IMR-90 (cell line): ENCODE data around the gene IL12RB2. TPM values are rescaled to one million over a fixed set of nuclear protein-coding genes. Genes with fewer than 3 reads are reported as not detected.

Source experiments
- ATAC-seq: fragments of 200-7000 bp; cut with Tn5 transposase; 2 replicates; pipeline ENCODE4 v1.9.1; 2020; ENCODE audit warnings: low read depth, mild to moderate bottlenecking, moderate library complexity
- BruUV-seq: library from RNA; stranded (reverse); fragments of 400-500 nt; replicated peaks from 2 replicates; lab custom pipeline; 2021; lab: Mats Ljungman, UMichigan
- CTCF ChIA-PET: fragments of 300-600 bp; formaldehyde crosslinking; extraction: SDS; loops from one replicate; lab custom pipeline; 2021; ENCODE audit warnings: antibody characterized with exemption; lab: Yijun Ruan, JAX
- POLR2A ChIA-PET: fragments of 300-600 bp; sonication (Branson Sonifier 250); formaldehyde crosslinking; loops from one replicate; lab custom pipeline; 2022; ENCODE audit warnings: antibody characterized with exemption; ENCODE audit not compliant: unreplicated experiment; lab: Charles Lee
- DNase-seq: peaks from one replicate; pipeline ENCODE4 v3.0.0; 2013
- H2AFZ ChIP-seq: replicated peaks from 2 replicates; pipeline ENCODE3; 2013; ENCODE audit warnings: low read length, mild to moderate bottlenecking; ENCODE audit not compliant: poor library complexity
- H2AK5ac ChIP-seq: 2 replicates; pipeline ENCODE4 v1.6.1; 2013; ENCODE audit warnings: low read depth, low read length, inconsistent platforms
- H2AK9ac ChIP-seq: replicated peaks from 2 replicates; pipeline ENCODE3; 2013; ENCODE audit warnings: mild to moderate bottlenecking, low read depth, low read length, moderate library complexity; ENCODE audit not compliant: poor library complexity
- H2BK120ac ChIP-seq: 2 replicates; pipeline ENCODE4 v1.6.1; 2013; ENCODE audit warnings: low read depth, low read length, inconsistent platforms
- H2BK15ac ChIP-seq: 3 replicates; pipeline ENCODE4 v1.6.1; 2013; ENCODE audit warnings: low read depth, low read length, inconsistent platforms
- H2BK20ac ChIP-seq: 2 replicates; pipeline ENCODE4 v1.6.1; 2013; ENCODE audit warnings: low read depth, mild to moderate bottlenecking, inconsistent platforms, low read length, moderate library complexity
- H2BK5ac ChIP-seq: 2 replicates; pipeline ENCODE4 v1.6.1; 2013; ENCODE audit warnings: mild to moderate bottlenecking, low read depth, low read length, inconsistent platforms; ENCODE audit not compliant: poor library complexity, severe bottlenecking
- H3K14ac ChIP-seq: replicated peaks from 2 replicates; pipeline ENCODE4 v1.6.1; 2013; ENCODE audit warnings: low read depth, low read length, inconsistent platforms
- H3K18ac ChIP-seq: 2 replicates; pipeline ENCODE4 v1.6.1; 2013; ENCODE audit warnings: low read depth, low read length, control low read depth
- H3K23ac ChIP-seq: 2 replicates; pipeline ENCODE4 v1.6.1; 2013; ENCODE audit warnings: low read depth, low read length, inconsistent platforms
- H3K27ac ChIP-seq: 2 replicates; pipeline ENCODE4 v1.5.1; 2013; ENCODE audit warnings: mild to moderate bottlenecking, control low read depth, low read length; ENCODE audit not compliant: insufficient read depth
- H3K27me3 ChIP-seq: 2 replicates; pipeline ENCODE4 v1.6.1; 2013; ENCODE audit warnings: low read length; ENCODE audit not compliant: control insufficient read depth, insufficient read depth
- H3K36me3 ChIP-seq: 2 replicates; pipeline ENCODE4 v1.6.1; 2013; ENCODE audit warnings: low read length, mixed read lengths; ENCODE audit not compliant: control insufficient read depth, insufficient read depth
- H3K4ac ChIP-seq: 2 replicates; pipeline ENCODE4 v1.6.1; 2013; ENCODE audit warnings: low read depth, low read length, inconsistent platforms
- H3K4me1 ChIP-seq: 2 replicates; pipeline ENCODE4 v1.6.1; 2013; ENCODE audit warnings: low read length, mixed read lengths; ENCODE audit not compliant: control insufficient read depth, insufficient read depth
- H3K4me2 ChIP-seq: 2 replicates; pipeline ENCODE4 v1.6.1; 2013; ENCODE audit warnings: low read depth, mild to moderate bottlenecking, control low read depth, low read length, moderate library complexity
- H3K4me3 ChIP-seq: 2 replicates; pipeline ENCODE4 v1.5.1; 2013; ENCODE audit warnings: low read depth, mild to moderate bottlenecking, control low read depth, low read length, moderate library complexity; ENCODE audit not compliant: insufficient read depth
- H3K56ac ChIP-seq: 2 replicates; pipeline ENCODE4 v1.6.1; 2013; ENCODE audit warnings: low read length, inconsistent platforms; ENCODE audit not compliant: insufficient read depth; ENCODE audit errors: extremely low read depth
- H3K79me1 ChIP-seq, 2 experiments: 2 replicates each; pipeline ENCODE4 v1.6.1; 2013; ENCODE audit warnings: low read length in 2 of 2, inconsistent platforms in 1 of 2, low read depth in 1 of 2
- H3K9ac ChIP-seq: 2 replicates; pipeline ENCODE4 v1.6.1; 2013; ENCODE audit warnings: low read depth, low read length, control low read depth
- H3K9me1 ChIP-seq: 2 replicates; pipeline ENCODE4 v1.6.1; 2013; ENCODE audit warnings: low read length, inconsistent platforms; ENCODE audit not compliant: insufficient read depth
- H3K9me3 ChIP-seq: 2 replicates; pipeline ENCODE4 v1.6.1; 2013; ENCODE audit warnings: low read length; ENCODE audit not compliant: control insufficient read depth, insufficient read depth
- H4K20me1 ChIP-seq: 2 replicates; pipeline ENCODE4 v1.6.1; 2013; ENCODE audit warnings: low read length, inconsistent platforms; ENCODE audit not compliant: insufficient read depth
- H4K5ac ChIP-seq: 2 replicates; pipeline ENCODE4 v1.6.1; 2013; ENCODE audit warnings: mild to moderate bottlenecking, low read depth, low read length, control low read depth
- H4K8ac ChIP-seq, 2 experiments: 2 replicates each; pipeline ENCODE4 v1.6.1; 2013; ENCODE audit warnings: low read depth in 2 of 2, low read length in 2 of 2, control low read depth in 1 of 2, inconsistent platforms in 1 of 2
- H4K91ac ChIP-seq: 2 replicates; pipeline ENCODE4 v1.6.1; 2013; ENCODE audit warnings: low read depth, low read length, inconsistent platforms; ENCODE audit not compliant: insufficient read depth
- BHLHE40 ChIP-seq: fragments of 150-350 bp; IDR thresholded peaks from 2 replicates; pipeline ENCODE4 v1.6.1; 2016; ENCODE audit warnings: mild to moderate bottlenecking, low read depth, low read length
- CHD1 ChIP-seq: IDR thresholded peaks from 2 replicates; pipeline ENCODE4 v1.6.1; 2012; ENCODE audit warnings: low read depth, low read length, improper control_type of control experiment
- CTCF ChIP-seq: conservative IDR thresholded peaks from 2 replicates; pipeline ENCODE4 v1.5.1; 2012; ENCODE audit warnings: mild to moderate bottlenecking, low read depth, low read length, improper control_type of control experiment
- MAZ ChIP-seq: IDR thresholded peaks from 2 replicates; pipeline ENCODE4 v1.6.1; 2012; ENCODE audit warnings: low read depth, mild to moderate bottlenecking, low read length, improper control_type of control experiment, moderate library complexity, borderline replicate concordance
- MXI1 ChIP-seq: IDR thresholded peaks from 2 replicates; pipeline ENCODE4 v1.6.1; 2012; ENCODE audit warnings: low read depth, mild to moderate bottlenecking, low read length, moderate library complexity, borderline replicate concordance
- POLR2A ChIP-seq: IDR thresholded peaks from 2 replicates; pipeline ENCODE4 v1.6.1; 2012; ENCODE audit warnings: mild to moderate bottlenecking, low read depth, low read length
- RAD21 ChIP-seq: IDR thresholded peaks from 2 replicates; pipeline ENCODE4 v1.6.1; 2012; ENCODE audit warnings: low read length, improper control_type of control experiment
- RCOR1 ChIP-seq: IDR thresholded peaks from 2 replicates; pipeline ENCODE4 v1.6.1; 2012; ENCODE audit warnings: mild to moderate bottlenecking, low read length, improper control_type of control experiment; ENCODE audit not compliant: insufficient replicate concordance
- SMC3 ChIP-seq: fragments of 150-350 bp; IDR thresholded peaks from 2 replicates; pipeline ENCODE4 v1.6.1; 2016; ENCODE audit warnings: low read depth, mild to moderate bottlenecking, antibody characterized with exemption, low read length, moderate library complexity
- USF2 ChIP-seq: fragments of 150-350 bp; IDR thresholded peaks from 2 replicates; pipeline ENCODE4 v1.6.1; 2017; ENCODE audit warnings: mild to moderate bottlenecking, antibody characterized with exemption, low read length, low read depth
- WGBS, 2 experiments: methylation state at CpG; one replicate each; pipeline versions ENCODE4 v1.1.5 to v1.1.7; 2013; ENCODE audit warnings: missing lambda C conversion rate in 2 of 2; ENCODE audit not compliant: insufficient read length in 1 of 2; ENCODE audit errors: extremely low coverage in 2 of 2; 5-methylcytosine and 5-hydroxymethylcytosine counted together
- dilution Hi-C: fragments of 300-500 bp; cut with HindIII; formaldehyde crosslinking; loops from one replicate; pipeline ENCODE4 v1.14.3; 2018; ENCODE audit warnings: low sequenced_read_pairs; ENCODE audit not compliant: unreplicated experiment
- in situ Hi-C: fragments of 300-500 bp; cut with MboI; formaldehyde crosslinking; loops from 3 replicates; pipeline ENCODE4 v1.14.3; 2019; ENCODE audit warnings: low sequenced_read_pairs, inconsistent platforms, mixed read lengths
- intact Hi-C: fragments of 100-400 bp; cut with micrococcal nuclease; formaldehyde crosslinking; loops from 2 replicates; pipeline ENCODE4 v1.10.0; 2022
- polyA plus RNA-seq, 3 experiments: library from polyadenylated mRNA; depleted of rRNA; stranded (reverse); fragments of >200 nt; gene quantifications; 2 replicates each; pipeline ENCODE4 v1.2.3, GENCODE V29; 2012; ENCODE audit warnings: low replicate concordance in 1 of 3
- total RNA-seq: library from RNA; depleted of rRNA; stranded (reverse); fragments of >200 nt; gene quantifications from 2 replicates; pipeline ENCODE4 v1.2.3, GENCODE V29; 2012

The IL12RB2 gene
- total and polyA plus RNA-seq, 2 of the 4 experiments (the other 2 are of a cell fraction), result not detected

- POLR2A ChIA-PET, result no interaction called here
- no TSS peak for BruUV-seq
- DNase-seq, result peak; percentile 39
- Histone ChIP-seq H3K4me3 (no peak overlapping the region), H3K56ac (no peak overlapping the region), H3K4me1 (no peaks in the 10 kb centered on the region; the same call in 1 of the 2 replicates), H2AK9ac (no peak overlapping the region), H2AK5ac (no peak overlapping the region), H4K91ac (no peak overlapping the region), H3K79me1 (no peaks in the 10 kb centered on the region), H2BK5ac (no peak overlapping the region), H2BK15ac (no peak overlapping the region), H3K36me3 (no peaks in the 10 kb centered on the region), H4K20me1 (no peaks in the 10 kb centered on the region), H4K5ac (no peak overlapping the region), H3K9me1 (no peaks in the 10 kb centered on the region), H3K4me2 (no peak overlapping the region), H3K4ac (no peak overlapping the region), H3K18ac (no peak overlapping the region), H2BK20ac (no peak overlapping the region), H3K23ac (no peak overlapping the region), H3K27me3 (no peaks in the 10 kb centered on the region), H3K9me3 (no peaks in the 10 kb centered on the region), H3K14ac (no peak overlapping the region), H2BK120ac (no peak overlapping the region), H2AFZ (no peak overlapping the region), H3K9ac (no peak overlapping the region), H4K8ac (no peak overlapping the region), H3K27ac (no peak overlapping the region)
- intact Hi-C loops (no loop called here), in situ Hi-C loops (no loop called here), dilution Hi-C loops (no loop called here)
- ATAC-seq, result peak; percentile 40; the same call in 1 of the 2 replicates
- no peak for TF ChIP-seq SMC3
- TF ChIP-seq MXI1, result no peak
- TF ChIP-seq CHD1, result no peak
- no peak for TF ChIP-seq RCOR1
- TF ChIP-seq POLR2A, result no peak
- no peak for TF ChIP-seq CTCF
- TF ChIP-seq MAZ, result no peak
- TF ChIP-seq RAD21, result no peak
- no peak for TF ChIP-seq USF2
- no peak for TF ChIP-seq BHLHE40
- 100% methylated on average over 1 of the region's 5 CpGs; no CpG with 5 or more reads in 1 of the 2 experiments for WGBS, 2 experiments
- CTCF ChIA-PET, result interaction anchor here (0.6 kb wide), 1 partner anchor 31 kb away, joined by 3 read pairs; no protein-coding TSS in a partner anchor
Measured at GRCh38 chr1:67371681-67372080, 64.0 kb downstream of the IL12RB2 start.
